HEK293T (cell line): ENCODE data around the gene POU3F1.

Source experiments
- CTCF ChIA-PET: fragments of 350-600 bp; formaldehyde crosslinking; extraction: SDS; loops from one replicate; lab custom pipeline; 2021; ENCODE audit warnings: antibody characterized with exemption, inconsistent platforms; lab: Yijun Ruan, JAX
- POLR2A ChIA-PET: fragments of 350-600 bp; formaldehyde crosslinking; extraction: SDS; loops from one replicate; lab custom pipeline; 2020; ENCODE audit warnings: antibody characterized with exemption, inconsistent platforms; lab: Yijun Ruan, JAX
- DNase-seq: peaks from one replicate; pipeline ENCODE4 v3.0.0; 2012; ENCODE audit warnings: mixed read lengths; ENCODE audit errors: extremely low spot score
- ARNT ChIP-seq: fragments of 450-650 bp; IDR thresholded peaks from 2 replicates; pipeline ENCODE4 v1.6.1; 2017; ENCODE audit warnings: mild to moderate bottlenecking
- BHLHE40 ChIP-seq: fragments of 450-650 bp; IDR thresholded peaks from 2 replicates; pipeline ENCODE4 v1.6.1; 2016; ENCODE audit warnings: mild to moderate bottlenecking, moderate library complexity, borderline replicate concordance
- CTBP1 ChIP-seq: fragments of 450-650 bp; IDR thresholded peaks from 2 replicates; pipeline ENCODE4 v1.6.1; 2016; ENCODE audit warnings: borderline replicate concordance
- ELF4 ChIP-seq: fragments of 450-650 bp; IDR thresholded peaks from 2 replicates; pipeline ENCODE4 v1.6.1; 2017; ENCODE audit warnings: antibody characterized with exemption
- FOXA1 ChIP-seq: fragments of 450-650 bp; IDR thresholded peaks from 2 replicates; pipeline ENCODE4 v1.6.1; 2016; ENCODE audit warnings: mild to moderate bottlenecking
- FOXK2 ChIP-seq: fragments of 450-650 bp; IDR thresholded peaks from 2 replicates; pipeline ENCODE4 v1.6.1; 2016; ENCODE audit warnings: mild to moderate bottlenecking
- FOXM1 ChIP-seq: fragments of 450-650 bp; IDR thresholded peaks from 2 replicates; pipeline ENCODE4 v1.6.1; 2017; ENCODE audit warnings: mild to moderate bottlenecking, borderline replicate concordance
- HDGF ChIP-seq: fragments of 450-650 bp; IDR thresholded peaks from 2 replicates; pipeline ENCODE4 v1.6.1; 2017; ENCODE audit warnings: antibody characterized with exemption, borderline replicate concordance
- L3MBTL2 ChIP-seq: fragments of 450-650 bp; conservative IDR thresholded peaks from 2 replicates; pipeline ENCODE4 v1.6.1; 2016; ENCODE audit warnings: mild to moderate bottlenecking
- LEF1 ChIP-seq: fragments of 450-650 bp; IDR thresholded peaks from 2 replicates; pipeline ENCODE4 v1.6.1; 2017; ENCODE audit warnings: mild to moderate bottlenecking, borderline replicate concordance
- NFRKB ChIP-seq: fragments of 450-650 bp; IDR thresholded peaks from 2 replicates; pipeline ENCODE4 v1.6.1; 2016; ENCODE audit warnings: mild to moderate bottlenecking, moderate library complexity
- PKNOX1 ChIP-seq: fragments of 450-650 bp; IDR thresholded peaks from 2 replicates; pipeline ENCODE4 v1.6.1; 2016
- SP1 ChIP-seq: fragments of 450-650 bp; IDR thresholded peaks from 2 replicates; pipeline ENCODE4 v1.6.1; 2017
- SUZ12 ChIP-seq: fragments of 450-650 bp; IDR thresholded peaks from 2 replicates; pipeline ENCODE4 v1.6.1; 2016; ENCODE audit warnings: mild to moderate bottlenecking
- TARDBP ChIP-seq: fragments of 450-650 bp; IDR thresholded peaks from 2 replicates; pipeline ENCODE4 v1.6.1; 2016
- ZNF384 ChIP-seq: fragments of 450-650 bp; IDR thresholded peaks from 2 replicates; pipeline ENCODE4 v1.6.1; 2016

The POU3F1 gene

GRCh38 chr1:38021969-38022368 lies 24.6 kb downstream of the POU3F1 start:
- TF ChIP-seq TARDBP (no peak), LEF1 (no peak), NFRKB (no peak), CTBP1 (no peak), L3MBTL2 (no peak), FOXK2 (no peak), SP1 (no peak), FOXA1 (no peak), ZNF384 (no peak), ARNT (no peak), PKNOX1 (no peak), SUZ12 (no peak), BHLHE40 (no peak), FOXM1 (no peak), HDGF (no peak), ELF4 (no peak)
- POLR2A ChIA-PET, result interaction anchor here (2.0 kb wide), 1 partner anchor 9 kb away, joined by 6 read pairs; no protein-coding TSS in a partner anchor
- no peak for DNase-seq
- CTCF ChIA-PET, result no interaction called here

GRCh38 chr1:38020396-38020795 lies 26.2 kb downstream of the POU3F1 start:
- POLR2A ChIA-PET, result no interaction called here
- TF ChIP-seq ELF4 (no peak), BHLHE40 (no peak), HDGF (no peak), LEF1 (no peak), FOXK2 (no peak), SP1 (no peak), SUZ12 (no peak)
- no peak for DNase-seq
- CTCF ChIA-PET, result no interaction called here

- POLR2A ChIA-PET, result no interaction called here
Measured at GRCh38 chr1:38018864-38019343, 27.7 kb downstream of the POU3F1 start.

GRCh38 chr1:38015978-38016725 lies 30.4 kb downstream of the POU3F1 start:
- ChIA-PET POLR2A (interaction anchor here (0.5 kb wide), 1 partner anchor 809 kb away, joined by 3 read pairs; no protein-coding TSS in a partner anchor), CTCF (no interaction called here)
- no peak for TF ChIP-seq FOXM1
- no peak for TF ChIP-seq BHLHE40
- TF ChIP-seq ZNF384, result no peak
- TF ChIP-seq L3MBTL2, result no peak
- no peak for TF ChIP-seq FOXA1
- TF ChIP-seq ARNT, result no peak
- TF ChIP-seq NFRKB, result no peak
- no peak for TF ChIP-seq TARDBP
- TF ChIP-seq SUZ12, result no peak
- TF ChIP-seq CTBP1, result no peak
- TF ChIP-seq FOXK2, result no peak
- no peak for TF ChIP-seq LEF1
- TF ChIP-seq PKNOX1, result no peak
- no peak for TF ChIP-seq SP1
- TF ChIP-seq HDGF, result no peak
- no peak for DNase-seq

More at GRCh38 chr1:38018864-38019343, 27.7 kb downstream of the POU3F1 start:
- no peak for DNase-seq
- CTCF ChIA-PET, result interaction anchor here (0.7 to 1.6 kb wide), 6 partner anchors 10 to 1111 kb away, joined by 3 to 6 read pairs (median 3); partner anchors contain the start of gene SF3A3
- TF ChIP-seq ELF4 (no peak), PKNOX1 (no peak), BHLHE40 (no peak), FOXA1 (no peak), LEF1 (no peak), L3MBTL2 (no peak), FOXK2 (no peak), SP1 (no peak), HDGF (no peak), FOXM1 (no peak), NFRKB (no peak), SUZ12 (no peak), CTBP1 (no peak), TARDBP (no peak), ARNT (no peak), ZNF384 (no peak)

GRCh38 chr1:38014724-38015424 lies 31.7 kb downstream of the POU3F1 start:
- POLR2A ChIA-PET, result no interaction called here
- TF ChIP-seq CTBP1 (no peak), FOXM1 (no peak), L3MBTL2 (no peak), BHLHE40 (no peak)
- CTCF ChIA-PET, result no interaction called here
- no peak for DNase-seq
